Stimulated activated memory B cell treated with anti-CD40 and anti-IgM and Interleukin-4, amounts not matched to agents 10 μg/mL and 1 μg/mL and 100 μg/mL, for 72 hours (primary cell): ENCODE data around the gene CPEB3.

ENCODE experiments used
- ATAC-seq: fragments of 150-1000 bp; cut with Tn5 transposase; 2 replicates; pipeline ENCODE4 v1.10.0; 2021
- H3K27ac Mint-ChIP-seq: one replicate; pipeline ENCODE4 v1.8.0; 2022; ENCODE audit warnings: mild to moderate bottlenecking, mixed read lengths
- H3K27me3 Mint-ChIP-seq: one replicate; pipeline ENCODE4 v1.8.0; 2022; ENCODE audit warnings: mixed read lengths
- H3K36me3 Mint-ChIP-seq: one replicate; pipeline ENCODE4 v1.8.0; 2022; ENCODE audit warnings: mixed read lengths
- H3K4me1 Mint-ChIP-seq: one replicate; pipeline ENCODE4 v1.8.0; 2022; ENCODE audit warnings: mixed read lengths
- H3K4me3 Mint-ChIP-seq: one replicate; pipeline ENCODE4 v1.8.0; 2022; ENCODE audit warnings: mild to moderate bottlenecking, moderate library complexity, mixed read lengths
- H3K9me3 Mint-ChIP-seq: one replicate; pipeline ENCODE4 v1.8.0; 2022; ENCODE audit warnings: mixed read lengths

The CPEB3 gene

DNA sequence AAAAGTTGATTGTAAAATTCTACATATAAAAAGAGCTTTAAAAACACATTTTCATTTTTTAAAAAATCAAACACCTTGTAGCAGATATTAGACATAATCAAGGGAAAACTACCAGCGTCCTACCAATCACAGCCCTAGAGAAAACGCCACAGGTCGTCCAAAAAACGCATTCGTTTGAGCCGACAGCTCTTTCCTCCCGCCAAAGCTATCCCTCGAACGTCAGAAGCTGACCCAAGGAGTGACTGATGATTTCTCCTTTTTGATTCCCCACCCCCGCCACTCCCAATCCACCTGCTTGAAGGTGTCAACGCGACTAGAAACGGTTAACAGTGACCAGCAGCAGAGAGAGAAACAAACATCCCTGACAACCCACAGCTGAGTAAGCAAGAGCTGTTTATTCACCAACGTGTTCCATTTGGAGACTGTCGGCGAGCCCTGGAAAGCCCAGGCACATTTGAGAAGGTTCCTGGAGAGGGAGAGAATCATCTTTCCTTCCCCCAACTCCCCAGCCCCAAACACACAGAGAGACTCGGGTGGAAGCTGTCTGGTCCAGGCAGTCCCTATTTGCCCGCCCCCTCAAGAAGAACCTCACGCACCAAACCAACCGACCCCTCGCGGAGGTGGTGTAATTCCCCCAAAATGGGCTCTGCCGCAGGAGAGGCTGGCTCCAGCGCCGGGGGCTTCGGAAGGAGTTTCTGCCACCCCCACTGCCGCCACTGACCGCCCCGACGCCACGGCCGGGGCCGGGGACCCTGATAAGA is 622 bp downstream of the CPEB3 start:
- peak; percentile 52 for ATAC-seq
- Mint-ChIP-seq H3K4me3 (peak overlapping the region; percentile 95), H3K9me3 (no peaks in the 10 kb centered on the region), H3K27me3 (no peaks in the 10 kb centered on the region), H3K4me1 (peaks cover 36% of the 10 kb centered on the region), H3K36me3 (no peaks in the 10 kb centered on the region), H3K27ac (peak overlapping the region; percentile 85)

DNA sequence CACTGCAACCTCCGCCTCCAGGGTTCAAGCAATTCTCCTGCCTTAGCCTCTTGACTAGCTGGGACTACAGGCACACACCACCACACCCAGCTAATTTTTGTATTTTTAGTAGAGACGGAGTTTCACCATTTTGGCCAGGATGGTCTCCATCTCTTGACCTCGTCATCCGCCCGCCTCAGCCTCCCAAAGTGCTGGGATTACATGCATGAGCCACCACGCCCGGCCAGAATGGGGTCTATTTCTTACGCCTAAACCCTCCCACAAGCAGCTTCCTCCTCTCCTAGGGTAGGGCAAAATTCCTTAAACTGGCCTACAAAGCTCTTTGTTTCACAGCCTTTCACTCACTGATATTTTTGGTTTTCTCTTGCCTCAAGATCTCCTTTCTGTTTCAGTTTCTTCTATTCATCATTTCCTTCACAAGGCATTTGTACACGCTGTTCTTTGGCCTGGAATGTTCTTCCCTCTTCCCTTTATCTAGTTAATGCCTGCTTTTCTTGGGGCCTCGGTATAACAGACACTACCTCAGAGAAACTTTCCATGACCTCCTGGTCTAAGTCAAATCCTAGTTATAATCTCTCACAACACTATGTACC is 6.7 kb downstream of the CPEB3 start:
- H3K9me3 Mint-ChIP-seq: no peaks in the 10 kb centered on the region
- H3K36me3 Mint-ChIP-seq: no peaks in the 10 kb centered on the region
- H3K4me1 Mint-ChIP-seq: peaks cover 33% of the 10 kb centered on the region
- H3K27me3 Mint-ChIP-seq: no peaks in the 10 kb centered on the region
- H3K4me3 Mint-ChIP-seq: peak overlapping the region; percentile 30
- no peak for ATAC-seq
- H3K27ac Mint-ChIP-seq: peak overlapping the region; percentile 65

DNA sequence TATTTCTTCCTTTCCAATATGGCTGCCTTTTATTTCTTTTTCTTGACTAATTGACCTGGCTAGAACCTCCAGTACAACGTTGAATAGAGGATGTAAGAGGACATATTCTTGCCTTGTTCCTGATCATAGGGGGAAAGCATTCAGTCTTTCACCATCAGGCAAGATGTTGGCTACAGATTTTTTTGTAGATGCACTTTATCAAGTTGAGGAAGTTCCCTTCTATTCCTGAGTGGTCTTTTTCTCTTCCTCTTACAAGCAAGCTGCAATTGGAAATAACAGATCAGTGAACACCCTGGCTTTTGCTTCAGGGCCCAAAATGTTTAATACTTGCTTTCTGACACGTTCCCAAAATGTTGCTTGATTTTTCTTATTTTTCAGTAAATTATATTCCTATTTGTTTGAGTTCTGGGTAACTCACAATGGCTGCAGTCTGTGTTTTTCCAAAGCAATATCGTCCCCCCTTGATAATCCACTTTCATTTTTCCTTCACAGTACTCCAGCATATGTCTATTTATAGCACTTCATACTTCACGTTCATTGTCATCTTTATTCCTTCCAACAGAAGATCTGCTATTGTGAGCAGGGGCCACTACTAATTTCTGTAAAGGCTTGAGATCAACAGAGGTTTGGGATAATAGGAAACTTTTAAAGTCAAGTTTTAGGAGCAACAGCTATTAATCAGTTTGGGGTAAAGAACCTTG is 11.7 kb downstream of the CPEB3 start:
- Mint-ChIP-seq H3K27me3 (no peaks in the 10 kb centered on the region), H3K27ac (no peak overlapping the region), H3K9me3 (no peaks in the 10 kb centered on the region), H3K4me3 (no peak overlapping the region), H3K4me1 (peaks cover 17% of the 10 kb centered on the region), H3K36me3 (peaks cover under 1% of the 10 kb centered on the region)
- no peak for ATAC-seq

DNA sequence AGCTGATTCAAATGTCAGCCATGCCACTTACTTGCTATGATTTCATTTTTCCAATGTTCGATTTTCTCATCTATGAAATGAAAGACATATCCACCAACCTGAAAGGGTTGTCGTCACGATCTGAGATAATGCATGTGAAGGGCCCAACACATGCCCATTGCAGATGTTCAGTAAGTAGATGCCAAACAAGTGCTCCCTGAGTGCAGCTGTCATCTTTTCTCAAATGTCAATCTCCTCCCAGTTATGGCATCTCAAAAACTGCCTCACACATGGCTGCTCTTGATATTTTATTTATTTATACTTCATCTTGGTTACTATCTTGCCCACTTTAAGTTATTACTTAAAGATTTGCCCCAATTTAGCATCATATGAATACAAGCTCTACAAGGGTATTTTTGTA is 16.8 kb downstream of the CPEB3 start:
- no peak overlapping the region for H3K27ac Mint-ChIP-seq
- no peak for ATAC-seq

DNA sequence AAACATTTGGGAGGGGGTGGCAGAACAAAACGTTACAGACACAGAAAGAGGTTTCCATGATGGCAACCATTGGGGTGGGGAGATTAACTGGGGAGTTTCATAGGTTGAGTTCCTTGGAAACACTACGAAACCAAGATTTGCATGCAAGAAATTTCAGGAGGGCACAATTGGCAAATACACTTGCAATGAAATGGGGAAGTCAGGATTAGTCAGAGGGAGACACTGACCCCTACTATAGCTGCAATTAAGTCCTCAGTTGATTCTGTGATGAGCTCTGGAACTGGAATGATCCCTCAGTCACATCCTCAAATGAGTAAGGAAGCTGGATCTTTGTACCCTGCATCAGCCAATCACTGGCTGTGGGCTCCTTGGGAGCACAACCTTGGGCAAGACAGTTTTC is 22.1 kb downstream of the CPEB3 start:
- Mint-ChIP-seq H3K9me3 (no peaks in the 10 kb centered on the region), H3K4me1 (peaks cover 46% of the 10 kb centered on the region), H3K36me3 (peaks cover 15% of the 10 kb centered on the region), H3K27ac (peak overlapping the region; percentile 57), H3K4me3 (no peak overlapping the region), H3K27me3 (no peaks in the 10 kb centered on the region)
- ATAC-seq: peak; percentile 56

More for the DNA sequence above, 16.8 kb downstream of the CPEB3 start:
- H3K36me3 Mint-ChIP-seq: peaks cover 19% of the 10 kb centered on the region
- H3K27me3 Mint-ChIP-seq: no peaks in the 10 kb centered on the region
- no peaks in the 10 kb centered on the region for H3K9me3 Mint-ChIP-seq
- H3K4me3 Mint-ChIP-seq: no peak overlapping the region
- H3K4me1 Mint-ChIP-seq: peaks cover 7% of the 10 kb centered on the region

DNA sequence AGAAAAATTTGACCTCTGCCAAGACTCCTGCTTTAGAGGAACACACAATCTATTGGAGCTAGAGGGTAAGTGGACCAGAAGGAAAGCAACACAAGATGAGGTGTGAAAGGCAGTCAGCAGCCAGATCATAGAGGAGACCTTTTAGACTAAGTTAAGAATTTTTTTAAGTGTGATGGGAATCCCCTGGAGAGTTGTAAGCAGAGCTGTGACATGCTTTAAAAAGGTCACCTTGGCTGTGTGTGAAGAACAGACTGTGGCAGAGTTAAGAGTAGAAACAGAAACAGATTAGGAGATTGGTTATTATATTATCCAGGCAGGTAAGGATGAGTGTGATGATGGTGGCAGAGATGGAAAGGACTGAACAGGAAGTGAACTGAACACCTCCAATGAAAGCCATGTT is 23.5 kb downstream of the CPEB3 start:
- Mint-ChIP-seq H3K27me3 (no peaks in the 10 kb centered on the region), H3K9me3 (no peaks in the 10 kb centered on the region), H3K36me3 (peaks cover 5% of the 10 kb centered on the region), H3K4me1 (peaks cover 46% of the 10 kb centered on the region), H3K4me3 (peak overlapping the region; percentile 25), H3K27ac (peak overlapping the region; percentile 57)
- peak; percentile 81 for ATAC-seq

DNA sequence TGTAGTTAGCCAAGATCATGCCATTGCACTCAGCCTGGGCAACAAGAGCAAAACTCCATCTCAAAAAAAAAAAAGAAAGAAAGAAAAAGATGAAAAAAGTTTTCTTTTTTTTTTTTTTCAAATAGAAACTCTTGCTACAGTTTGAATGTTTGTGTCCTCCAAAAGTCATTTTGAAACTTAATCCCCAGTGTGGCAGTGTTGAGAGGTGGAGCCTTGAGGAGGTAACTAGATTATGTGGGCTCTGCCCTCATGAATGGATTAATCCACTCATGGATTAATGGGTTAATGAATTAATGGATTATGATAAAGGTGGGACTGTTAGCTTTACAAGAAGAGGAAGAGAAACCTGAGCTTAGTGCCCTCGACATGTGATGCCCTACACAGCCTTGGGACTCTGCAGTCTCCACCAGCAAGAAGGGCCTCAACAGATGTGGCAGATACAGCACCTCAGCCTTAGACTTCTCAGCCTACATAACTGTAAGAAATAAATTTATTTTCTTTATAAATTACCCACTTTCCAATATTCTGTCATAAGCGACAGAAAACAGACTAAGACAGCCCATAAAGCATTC is 25.1 kb downstream of the CPEB3 start:
- peak; percentile 76 for ATAC-seq
- H3K4me3 Mint-ChIP-seq: no peak overlapping the region
- peaks cover 5% of the 10 kb centered on the region for H3K36me3 Mint-ChIP-seq
- no peaks in the 10 kb centered on the region for H3K9me3 Mint-ChIP-seq
- H3K27me3 Mint-ChIP-seq: no peaks in the 10 kb centered on the region
- peak overlapping the region; percentile 57 for H3K27ac Mint-ChIP-seq
- peaks cover 46% of the 10 kb centered on the region for H3K4me1 Mint-ChIP-seq

DNA sequence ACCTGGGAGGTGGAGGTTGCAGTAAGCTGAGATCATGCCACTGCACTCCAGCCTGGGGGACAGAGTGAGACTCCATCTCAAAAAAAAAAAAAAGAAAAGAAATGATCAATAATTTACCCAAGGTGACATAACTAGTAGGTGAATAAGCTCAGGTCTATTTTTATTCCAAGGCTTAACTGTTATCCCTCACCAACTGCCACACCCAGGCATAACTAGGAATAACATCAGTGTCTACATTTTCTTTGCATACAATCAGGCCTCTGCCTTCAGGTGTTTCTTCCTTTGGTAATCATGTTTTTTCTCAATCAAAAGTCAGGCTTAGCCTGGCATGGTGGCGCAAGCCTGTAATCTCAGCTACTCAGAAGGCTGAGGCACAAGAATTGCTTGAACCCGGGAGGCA is 26.6 kb downstream of the CPEB3 start:
- ATAC-seq: no peak
- no peak overlapping the region for H3K4me3 Mint-ChIP-seq
- peaks cover 39% of the 10 kb centered on the region for H3K4me1 Mint-ChIP-seq
- H3K27ac Mint-ChIP-seq: no peak overlapping the region
- H3K36me3 Mint-ChIP-seq: no peaks in the 10 kb centered on the region
- no peaks in the 10 kb centered on the region for H3K9me3 Mint-ChIP-seq
- H3K27me3 Mint-ChIP-seq: no peaks in the 10 kb centered on the region

DNA sequence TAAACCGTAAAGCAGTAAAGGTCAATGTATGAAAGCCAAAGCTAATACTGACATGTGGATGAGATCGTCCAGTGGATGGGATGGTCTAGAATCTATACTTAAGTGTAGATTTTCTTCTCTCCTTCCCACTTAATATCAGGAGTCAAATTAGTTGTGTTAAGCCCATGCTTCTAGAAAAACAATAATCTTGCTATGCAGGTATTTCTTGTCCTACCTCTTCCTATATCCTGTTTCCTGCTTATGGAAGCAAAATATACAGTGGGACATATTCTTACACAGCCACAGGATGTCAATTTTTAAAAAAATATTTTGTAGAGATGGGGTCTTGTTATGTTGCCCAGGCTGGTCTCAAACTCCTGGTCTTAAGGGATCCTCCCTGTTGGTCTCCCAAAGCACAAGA is 27.5 kb downstream of the CPEB3 start:
- H3K27me3 Mint-ChIP-seq: no peaks in the 10 kb centered on the region
- H3K36me3 Mint-ChIP-seq: no peaks in the 10 kb centered on the region
- H3K9me3 Mint-ChIP-seq: no peaks in the 10 kb centered on the region
- H3K27ac Mint-ChIP-seq: no peak overlapping the region
- no peak for ATAC-seq
- H3K4me1 Mint-ChIP-seq: peaks cover 33% of the 10 kb centered on the region
- no peak overlapping the region for H3K4me3 Mint-ChIP-seq

DNA sequence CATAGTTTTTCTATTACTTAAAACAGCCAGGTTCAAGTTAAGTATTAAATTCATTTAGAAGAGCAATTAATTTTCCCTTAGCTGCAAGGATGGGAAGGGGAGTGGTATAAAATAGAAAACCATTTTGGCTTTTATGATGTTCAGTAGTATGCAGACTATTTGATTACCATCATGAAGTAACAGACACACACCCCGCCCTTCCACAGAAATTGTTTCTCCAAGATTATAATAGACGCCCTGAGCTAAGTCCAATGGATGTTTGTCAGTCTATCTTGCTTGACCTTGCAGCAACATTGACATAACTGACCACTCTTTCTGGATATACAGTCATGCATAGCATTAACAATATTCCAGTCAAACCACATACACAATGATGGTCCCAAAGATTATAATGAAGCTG is 42.3 kb downstream of the CPEB3 start:
- H3K4me3 Mint-ChIP-seq: no peak overlapping the region
- H3K27me3 Mint-ChIP-seq: no peaks in the 10 kb centered on the region
- no peak for ATAC-seq
- no peak overlapping the region for H3K27ac Mint-ChIP-seq
- peaks cover 8% of the 10 kb centered on the region for H3K4me1 Mint-ChIP-seq
- peaks cover 6% of the 10 kb centered on the region for H3K36me3 Mint-ChIP-seq
- no peaks in the 10 kb centered on the region for H3K9me3 Mint-ChIP-seq

DNA sequence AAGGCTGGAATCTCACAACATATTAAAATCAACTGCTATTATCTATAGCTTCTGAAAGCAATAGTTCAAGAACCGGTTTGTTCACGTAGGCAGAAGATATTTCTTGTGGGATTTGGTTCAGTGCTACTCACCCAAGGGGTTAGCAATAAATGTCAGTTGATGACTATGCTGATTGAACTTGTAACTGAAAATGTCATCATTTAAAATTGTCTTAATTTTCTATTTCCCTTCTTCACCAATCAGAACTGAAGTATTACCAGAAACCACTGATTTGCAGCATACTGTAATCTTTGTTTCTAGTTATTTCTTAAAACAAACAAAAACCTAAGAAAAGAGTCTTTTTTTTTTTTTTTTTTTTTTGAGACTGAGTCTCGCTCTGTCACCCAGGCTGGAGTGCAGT is 46.1 kb downstream of the CPEB3 start:
- peaks cover 31% of the 10 kb centered on the region for H3K4me1 Mint-ChIP-seq
- no peak overlapping the region for H3K4me3 Mint-ChIP-seq
- no peaks in the 10 kb centered on the region for H3K27me3 Mint-ChIP-seq
- ATAC-seq: peak; percentile 80
- no peaks in the 10 kb centered on the region for H3K9me3 Mint-ChIP-seq
- no peaks in the 10 kb centered on the region for H3K36me3 Mint-ChIP-seq
- peak overlapping the region; percentile 59 for H3K27ac Mint-ChIP-seq

DNA sequence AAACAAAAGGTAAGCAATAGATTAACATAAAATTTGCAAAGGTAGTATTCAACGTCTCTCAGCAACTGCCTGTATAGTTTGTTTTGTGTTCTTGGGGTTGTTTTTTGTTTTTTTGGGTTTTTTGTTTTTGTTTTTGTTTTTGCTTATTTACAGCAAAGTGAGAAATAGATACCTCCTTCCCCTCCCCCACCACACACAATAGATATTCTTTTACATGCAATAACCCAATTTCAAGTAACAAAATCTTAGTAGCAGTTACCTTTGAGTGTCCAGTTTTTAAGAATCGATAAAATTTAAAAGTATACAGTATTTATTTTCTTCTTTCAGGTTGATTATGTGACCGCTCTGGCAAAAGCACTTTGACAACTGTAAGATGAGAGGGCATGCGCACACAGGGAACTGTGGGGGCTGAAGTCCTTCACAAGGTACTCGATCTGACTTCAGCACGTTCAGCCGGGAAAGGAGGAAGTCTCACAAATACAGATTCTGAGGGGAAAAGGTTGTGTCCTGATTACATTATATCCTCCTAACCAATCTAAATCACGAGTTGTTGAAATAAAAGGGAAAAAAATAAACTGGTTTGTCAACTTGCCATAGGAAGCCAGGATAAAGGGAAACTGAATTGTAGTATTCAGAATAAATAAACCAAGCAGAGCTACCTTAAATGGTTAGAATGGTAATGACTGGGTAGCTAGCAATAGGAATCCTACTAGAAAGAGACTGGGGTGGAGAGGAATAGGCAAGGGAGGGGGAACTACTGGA is 47.8 kb downstream of the CPEB3 start:
- Mint-ChIP-seq H3K27me3 (no peaks in the 10 kb centered on the region), H3K4me3 (peak overlapping the region; percentile 55), H3K4me1 (peaks cover 44% of the 10 kb centered on the region), H3K36me3 (peaks cover 5% of the 10 kb centered on the region), H3K27ac (peak overlapping the region; percentile 29), H3K9me3 (no peaks in the 10 kb centered on the region)
- ATAC-seq: peak; percentile 60

DNA sequence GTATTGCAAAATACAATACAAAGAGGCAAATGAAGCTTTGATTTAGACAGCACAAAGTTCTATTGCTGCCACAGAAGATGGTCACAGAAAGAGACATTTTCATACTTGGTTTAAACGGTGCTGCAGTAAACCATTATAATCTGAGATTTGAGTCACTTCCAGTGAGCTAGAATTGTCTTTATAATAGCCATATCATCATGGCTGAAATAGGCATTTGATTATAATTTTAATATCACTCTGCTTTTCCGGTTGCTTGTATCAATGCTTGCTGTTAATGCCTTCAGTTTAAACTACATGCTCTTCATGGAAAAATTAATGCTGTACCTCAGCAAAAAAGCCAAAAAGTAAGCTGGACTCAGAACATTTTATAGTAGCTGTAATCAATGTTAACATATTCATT is 48.5 kb downstream of the CPEB3 start:
- Mint-ChIP-seq H3K27ac (no peak overlapping the region), H3K36me3 (peaks cover 6% of the 10 kb centered on the region), H3K9me3 (no peaks in the 10 kb centered on the region), H3K4me3 (peak overlapping the region; percentile 10), H3K27me3 (no peaks in the 10 kb centered on the region), H3K4me1 (peaks cover 51% of the 10 kb centered on the region)
- no peak for ATAC-seq

DNA sequence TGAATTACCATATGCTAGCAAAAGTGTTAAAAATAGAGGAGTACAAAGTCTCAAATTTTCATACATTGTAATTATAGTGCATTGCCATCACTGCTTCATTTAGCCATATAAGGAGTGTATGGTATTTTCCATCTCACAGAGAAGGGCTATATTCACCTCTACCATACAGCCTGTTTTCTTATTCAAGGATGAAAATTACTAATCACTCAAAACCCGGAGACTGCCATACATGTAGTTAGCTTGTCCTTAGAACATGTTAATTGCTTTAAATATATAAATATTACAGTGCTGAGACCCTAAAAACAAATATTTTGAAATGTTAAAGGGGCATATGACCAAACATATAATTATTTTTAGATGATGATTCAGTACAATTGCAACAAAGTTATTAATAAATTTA is 49.4 kb downstream of the CPEB3 start:
- no peaks in the 10 kb centered on the region for H3K27me3 Mint-ChIP-seq
- H3K4me3 Mint-ChIP-seq: peak overlapping the region; percentile 81
- H3K36me3 Mint-ChIP-seq: peaks cover 10% of the 10 kb centered on the region
- ATAC-seq: no peak
- no peaks in the 10 kb centered on the region for H3K9me3 Mint-ChIP-seq
- H3K4me1 Mint-ChIP-seq: peaks cover 56% of the 10 kb centered on the region
- H3K27ac Mint-ChIP-seq: peak overlapping the region; percentile 79

DNA sequence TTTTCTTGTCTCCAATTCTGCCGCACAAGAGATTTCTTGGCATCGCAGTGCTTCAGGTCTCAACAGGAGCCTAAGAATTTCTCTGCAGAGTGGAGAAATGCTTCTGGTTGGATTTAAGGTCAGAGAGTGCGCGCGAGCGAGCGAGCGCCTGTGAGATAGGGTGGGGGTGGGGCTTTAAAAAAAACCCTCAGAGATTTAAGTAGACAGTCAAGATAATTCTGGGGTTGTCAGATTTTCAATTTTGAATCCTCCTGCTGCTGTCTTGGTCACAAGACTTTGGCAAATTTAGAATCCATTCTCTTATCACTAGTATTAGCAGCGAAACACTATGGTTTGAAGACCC is 49.7 kb downstream of the CPEB3 start:
- Mint-ChIP-seq H3K4me3 (peak overlapping the region; percentile 81), H3K36me3 (peaks cover 10% of the 10 kb centered on the region), H3K9me3 (no peaks in the 10 kb centered on the region), H3K4me1 (peaks cover 56% of the 10 kb centered on the region), H3K27me3 (no peaks in the 10 kb centered on the region), H3K27ac (peak overlapping the region; percentile 79)
- no peak for ATAC-seq
